HG03521 (cell line): ENCODE measurements around the gene PEX3.
"Not testable (repeated sequence)": the region's sequence is repeated elsewhere in the genome, so short reads cannot be mapped to it uniquely, and the experiment has no call there.

Experiments
- ATAC-seq: cut with Tn5 transposase; IDR thresholded peaks from one replicate; pipeline ENCODE4 v1.9.1; 2021; ENCODE audit warnings: mild to moderate bottlenecking, moderate library complexity; ENCODE audit not compliant: unreplicated experiment

Gene PEX3

GRCh38 chr6:143506199-143506598, 55.6 kb downstream of the PEX3 start:
- no peak for ATAC-seq

- no peak for ATAC-seq
These were observed 56.0 kb downstream of the PEX3 start for GRCh38 chr6:143506620-143507019.

- peak; percentile 30 for ATAC-seq
These were observed 56.9 kb downstream of the PEX3 start for GRCh38 chr6:143507358-143508145.

- not testable (repeated sequence) for ATAC-seq
These were observed 59.7 kb downstream of the PEX3 start for GRCh38 chr6:143510326-143510725.

- peak; percentile 43 for ATAC-seq
These were observed 60.6 kb downstream of the PEX3 start, which contains the start of gene FUCA2 for GRCh38 chr6:143510991-143511891. Gene FUCA2 (minus strand): TSS chr6:143511720. CDS start chr6:143511634, 86 bp downstream.

- no peak for ATAC-seq
These were observed 62.8 kb downstream of the PEX3 start for GRCh38 chr6:143513410-143513809.

GRCh38 chr6:143515061-143515760, 64.6 kb downstream of the PEX3 start:
- no peak for ATAC-seq

GRCh38 chr6:143515766-143516355, 65.3 kb downstream of the PEX3 start:
- no peak for ATAC-seq

GRCh38 chr6:143516690-143517446, 66.3 kb downstream of the PEX3 start:
- no peak for ATAC-seq

GRCh38 chr6:143517447-143517773, 66.8 kb downstream of the PEX3 start:
- no peak for ATAC-seq

- no peak for ATAC-seq
These were observed 71.5 kb downstream of the PEX3 start for GRCh38 chr6:143522039-143522600.

GRCh38 chr6:143525356-143525755, 74.8 kb downstream of the PEX3 start:
- ATAC-seq: no peak

GRCh38 chr6:143527677-143528076, 77.1 kb downstream of the PEX3 start:
- ATAC-seq: no peak

GRCh38 chr6:143528164-143528811, 77.7 kb downstream of the PEX3 start:
- peak; percentile 75 for ATAC-seq

- ATAC-seq: no peak
These were observed 78.5 kb downstream of the PEX3 start for GRCh38 chr6:143529095-143529494.

- no peak for ATAC-seq
These were observed 81.3 kb downstream of the PEX3 start for GRCh38 chr6:143531720-143532499.

GRCh38 chr6:143535189-143535614, 84.6 kb downstream of the PEX3 start:
- ATAC-seq: no peak

GRCh38 chr6:143536461-143536865, 85.9 kb downstream of the PEX3 start:
- peak; percentile 47 for ATAC-seq
